NCI-H510A treated with DMSO at 0.1 percent for 48 hours (cell line): Measurements from ENCODE around the gene CCDC158.
"Not testable (repeated sequence)": the region's sequence is repeated elsewhere in the genome, so short reads cannot be mapped to it uniquely, and the experiment has no call there.

Experiments
- DNase-seq: peaks from one replicate; lab custom pipeline; 2025; lab: John Stamatoyannopoulos, UW

CCDC158 gene

DNA sequence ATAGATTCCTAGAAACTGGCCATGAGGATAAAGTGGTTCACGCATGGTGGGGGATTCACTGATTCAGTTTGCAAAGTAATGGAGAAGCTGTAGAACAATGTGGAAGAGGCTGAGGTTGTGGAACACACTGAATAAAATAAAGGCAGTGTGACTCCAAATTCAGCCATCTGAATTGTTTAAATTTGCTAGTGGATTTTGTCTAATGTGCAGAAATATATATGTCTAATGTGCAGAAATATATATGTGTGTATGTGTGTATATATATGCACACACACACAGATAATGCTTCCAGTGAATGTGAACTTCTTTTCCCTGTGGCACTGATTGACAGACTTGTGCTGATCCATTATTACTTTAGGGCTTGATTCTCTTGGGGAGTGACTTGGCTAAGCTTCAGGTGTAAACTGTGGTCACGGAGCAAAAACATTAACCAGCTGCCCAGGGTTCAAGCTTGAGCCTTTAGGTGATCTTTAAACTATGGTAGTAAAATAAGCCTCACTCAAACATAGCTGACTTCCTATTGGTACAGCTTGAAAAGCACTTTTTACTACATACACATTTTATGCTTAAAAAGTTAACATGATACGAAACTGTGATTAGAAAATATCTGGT is 110.9 kb downstream of the CCDC158 start:
- no peak for DNase-seq

DNA sequence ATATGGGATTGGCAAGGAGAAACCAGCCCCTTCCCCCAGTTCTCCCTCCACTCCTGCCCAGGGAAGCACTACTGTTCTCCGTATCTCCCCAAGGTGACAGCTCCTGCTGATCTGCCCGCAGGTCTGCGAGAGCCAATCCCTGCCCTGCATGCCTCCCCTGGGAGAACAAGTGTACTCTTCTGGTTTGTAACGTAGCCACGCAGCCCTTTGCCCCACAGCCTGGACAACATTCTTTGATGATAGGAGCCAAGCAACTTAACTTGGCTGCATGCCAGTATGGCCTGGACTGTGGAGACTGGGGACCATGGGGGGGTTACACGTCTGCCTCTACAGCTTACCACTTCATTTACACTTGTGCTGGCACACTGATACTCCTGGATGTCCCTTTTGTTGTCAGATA is 112.4 kb downstream of the CCDC158 start:
- peak; percentile 10 for DNase-seq

DNA sequence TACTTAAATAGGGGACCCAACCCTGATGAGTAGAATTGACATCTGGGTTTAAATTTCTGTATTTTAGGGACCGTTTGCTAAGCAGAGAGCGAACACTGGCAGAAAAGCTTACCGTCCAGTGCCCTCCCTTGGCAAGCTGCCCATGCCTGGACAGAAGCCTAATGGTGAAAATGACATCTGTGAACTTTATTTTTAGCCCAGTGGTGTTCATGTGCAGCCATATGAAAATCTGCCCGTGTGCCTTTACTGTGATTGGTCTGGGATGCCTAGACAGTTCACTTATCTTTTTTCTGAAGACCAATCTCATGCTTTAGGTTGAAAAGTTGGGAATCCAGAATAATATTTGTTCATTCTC is 113.3 kb downstream of the CCDC158 start:
- no peak for DNase-seq

DNA sequence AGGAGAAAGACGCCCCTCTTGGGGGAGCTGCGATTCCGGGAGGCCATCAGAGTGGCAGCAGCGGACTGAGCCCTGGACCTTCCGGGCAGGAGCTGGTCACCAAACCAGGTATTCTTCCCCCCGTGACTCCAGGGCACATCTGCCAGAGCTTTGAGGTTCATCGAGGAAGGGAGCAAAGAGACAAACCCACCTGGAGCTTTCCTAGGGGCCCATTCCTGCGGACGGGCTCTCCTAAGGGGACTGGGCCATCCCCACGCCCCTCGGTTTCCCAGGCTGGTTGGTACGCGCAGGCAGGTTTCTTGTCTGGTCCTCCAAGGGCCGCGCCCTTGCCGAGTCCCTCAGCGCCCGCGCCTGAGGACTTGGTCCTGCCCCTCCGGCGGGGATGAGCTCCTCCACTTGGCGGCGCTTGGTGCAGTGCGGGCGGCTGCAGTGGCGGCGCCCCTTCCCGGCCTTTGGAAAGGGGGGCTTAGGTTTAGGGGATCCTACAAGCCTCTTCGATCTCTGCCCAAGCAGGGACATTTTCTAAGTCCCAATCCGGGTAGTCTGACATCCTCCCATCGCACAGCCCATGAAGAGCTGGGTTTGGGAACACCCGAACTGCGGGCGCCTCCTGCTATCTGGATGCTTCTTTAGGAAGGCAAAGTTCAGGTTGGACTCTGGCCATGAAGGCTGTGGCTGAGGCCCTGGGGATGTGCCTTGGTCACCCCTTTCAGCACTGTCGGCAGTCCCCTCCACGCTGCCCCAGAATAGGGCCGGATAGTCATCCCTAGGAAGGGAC is 113.9 kb downstream of the CCDC158 start:
- peak; percentile 31 for DNase-seq

DNA sequence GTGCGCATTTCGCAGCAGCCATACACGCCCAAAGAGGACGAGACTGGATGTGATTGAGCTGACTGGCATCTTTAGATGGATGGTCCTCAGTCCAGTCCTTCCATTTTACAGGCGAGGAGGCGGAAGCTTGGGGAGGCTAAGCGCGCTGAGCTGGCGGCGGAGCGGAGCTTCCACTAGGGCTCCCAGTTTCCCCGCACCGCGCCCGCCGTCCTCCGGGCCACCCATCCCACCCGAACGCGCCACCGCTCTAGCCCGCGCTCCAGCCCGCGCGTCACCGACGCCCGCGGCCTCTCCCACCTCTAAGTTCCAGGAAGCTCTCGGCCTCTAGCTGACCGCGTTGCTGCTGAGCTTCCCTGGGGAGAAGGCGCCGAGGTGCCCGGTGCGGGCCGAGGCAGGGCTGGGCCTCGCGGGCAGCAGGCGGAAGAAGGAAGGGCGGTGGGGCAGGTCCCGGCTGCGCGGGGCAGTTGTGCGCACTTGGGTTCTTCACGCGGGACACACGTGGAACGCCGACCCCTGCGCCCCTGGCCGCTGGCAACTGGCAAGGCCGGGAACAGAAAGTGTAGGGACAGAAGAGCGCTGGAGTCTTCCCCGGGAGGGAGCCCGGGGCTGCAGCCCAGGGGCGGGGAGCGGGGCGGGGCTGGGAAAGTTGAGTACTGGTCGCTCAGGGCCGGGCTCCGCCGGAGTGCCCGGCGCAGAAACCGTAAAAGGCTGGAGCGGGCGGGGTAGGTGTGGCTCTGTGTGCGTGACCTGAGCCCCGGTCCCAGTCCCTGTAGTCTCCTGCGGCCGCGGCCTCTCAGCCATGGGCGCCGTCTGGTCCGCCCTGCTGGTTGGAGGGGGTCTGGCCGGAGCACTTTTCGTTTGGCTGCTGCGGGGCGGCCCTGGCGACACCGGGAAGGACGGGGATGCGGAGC is 114.7 kb downstream of the CCDC158 start, which contains the start of gene STBD1:
STBD1 (plus strand) TSS at position 763 of the 911 bp plus-strand sequence; CDS start at position 800, 37 bp downstream.
- peak; percentile 80 for DNase-seq

DNA sequence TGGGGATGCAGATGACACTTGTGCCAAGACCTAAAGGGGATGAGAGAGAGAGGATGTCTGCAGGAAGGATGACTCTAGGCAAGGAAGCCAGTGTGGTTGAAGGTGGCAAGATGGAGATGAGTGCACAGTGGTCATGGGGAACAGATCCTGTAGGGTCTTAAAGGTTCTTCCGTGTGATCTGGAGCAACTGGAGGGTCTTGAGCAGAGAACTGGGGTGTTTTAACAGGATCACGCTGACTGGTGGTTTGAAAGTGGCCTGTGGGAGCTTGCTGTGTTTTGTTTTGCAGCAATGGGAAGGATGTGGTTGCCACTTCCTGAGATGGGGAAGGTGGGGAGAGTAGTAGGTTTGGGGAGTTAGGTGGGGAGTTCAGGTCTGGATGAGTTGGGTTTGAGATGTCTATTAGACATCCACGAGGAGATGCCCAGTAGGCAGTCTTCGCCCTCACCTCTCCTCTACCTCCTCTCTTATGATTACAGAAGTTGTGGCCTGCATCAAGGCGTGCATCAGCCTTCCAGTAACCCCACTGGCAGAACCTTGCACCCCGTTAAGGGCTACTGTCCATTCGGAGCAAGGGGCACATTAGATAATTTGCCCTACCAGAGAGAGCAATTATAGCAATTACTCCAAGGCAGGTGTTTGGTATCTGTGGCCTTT is 115.8 kb downstream of the CCDC158 start:
- DNase-seq: no peak

DNA sequence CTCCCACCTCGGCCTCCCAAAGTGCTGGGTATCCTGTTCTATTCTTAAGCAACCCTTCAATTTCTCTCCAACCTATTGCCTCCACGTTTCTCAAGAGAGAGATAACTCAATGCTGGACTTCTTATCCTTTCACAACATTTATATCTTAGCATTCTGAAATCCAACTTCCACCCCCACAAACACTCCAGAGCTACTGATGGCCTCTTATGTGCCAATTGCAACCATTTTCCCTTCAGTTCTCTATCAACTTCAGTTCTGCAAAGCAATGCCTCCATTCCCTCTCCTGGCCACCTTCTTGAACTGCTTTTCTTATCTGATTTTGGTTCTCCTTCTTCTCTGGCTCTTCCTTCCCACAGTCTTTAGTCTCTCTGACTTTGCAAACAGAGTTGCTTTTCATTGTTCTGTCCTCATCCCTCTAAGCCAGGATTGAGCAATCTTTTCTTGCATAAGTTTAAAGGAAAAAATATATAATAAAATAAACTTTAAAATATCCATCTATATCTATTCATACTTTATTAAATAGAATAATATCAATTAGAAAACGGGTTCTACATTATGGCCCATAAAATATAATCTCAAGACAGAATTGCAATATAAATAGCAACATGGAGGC is 118.0 kb downstream of the CCDC158 start:
- no peak for DNase-seq

DNA sequence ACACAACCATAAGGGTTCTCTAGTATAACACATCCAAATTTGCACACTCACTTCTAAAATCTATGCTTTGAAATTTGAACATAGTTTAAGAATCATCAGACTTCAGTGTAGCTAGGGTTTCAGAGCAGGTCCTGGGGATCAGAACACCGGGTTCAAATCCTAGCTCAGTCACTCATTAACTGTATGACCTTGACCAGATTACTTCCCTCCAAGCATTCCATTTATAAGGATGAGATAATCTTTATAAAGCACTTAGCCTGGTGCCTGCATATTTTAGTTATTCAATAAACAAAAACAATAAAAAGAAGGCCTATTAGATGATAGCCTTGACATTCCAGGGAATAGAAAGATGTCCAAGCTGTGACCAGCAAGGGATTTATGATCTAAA is 119.2 kb downstream of the CCDC158 start:
- DNase-seq: no peak

DNA sequence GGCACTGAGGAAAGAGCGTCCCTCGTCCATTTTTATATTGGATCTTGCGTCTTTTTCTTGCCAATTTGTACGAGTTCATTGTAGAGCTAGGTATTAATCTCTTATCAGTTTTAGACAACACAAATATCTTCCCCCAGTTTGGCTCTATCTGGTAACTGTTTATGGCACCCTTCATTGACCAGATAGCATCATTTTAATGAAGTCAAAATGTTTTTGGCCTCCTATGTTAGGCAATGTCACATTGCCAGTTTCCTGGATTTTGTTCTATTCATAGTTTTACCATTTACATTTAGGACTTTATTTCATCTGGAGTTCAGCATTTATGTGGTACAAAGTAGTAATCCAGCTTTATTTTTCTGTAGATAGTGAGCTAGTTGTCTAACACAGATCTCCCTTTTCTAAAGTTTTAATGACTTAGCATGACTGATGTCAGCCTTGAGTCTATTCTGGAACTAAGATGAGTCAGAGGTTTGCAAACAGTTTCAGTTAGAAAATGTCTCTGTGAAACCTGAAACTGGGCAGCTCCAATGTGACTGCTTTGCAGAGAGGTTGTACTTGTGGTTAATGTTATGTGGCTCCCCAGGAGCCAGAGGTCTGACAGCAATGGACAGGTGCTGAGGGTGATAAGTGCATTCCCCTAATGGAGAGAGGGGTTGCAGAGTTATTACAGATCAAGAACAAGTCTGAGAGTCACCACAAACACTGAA is 119.7 kb downstream of the CCDC158 start:
- DNase-seq: peak; percentile 84

DNA sequence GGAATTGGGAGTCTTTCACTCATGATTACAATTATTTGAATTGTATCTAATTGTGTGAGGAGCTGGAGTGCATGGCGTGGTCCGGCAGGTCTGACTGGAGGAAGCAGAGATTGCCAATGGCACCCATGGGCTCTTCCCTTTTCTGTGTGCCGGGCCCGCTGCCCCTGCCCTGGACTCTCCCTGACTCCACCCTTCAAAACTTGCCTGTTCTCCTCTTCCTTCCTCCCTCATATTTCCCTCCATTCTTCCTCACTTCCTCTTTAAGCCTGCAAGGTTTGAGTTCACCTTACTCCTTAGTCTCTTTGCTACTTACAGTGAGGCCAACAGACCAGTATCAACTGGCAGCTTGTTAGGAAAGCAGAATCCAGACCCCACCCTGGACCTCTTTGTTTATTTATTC is 120.9 kb downstream of the CCDC158 start:
- no peak for DNase-seq

DNA sequence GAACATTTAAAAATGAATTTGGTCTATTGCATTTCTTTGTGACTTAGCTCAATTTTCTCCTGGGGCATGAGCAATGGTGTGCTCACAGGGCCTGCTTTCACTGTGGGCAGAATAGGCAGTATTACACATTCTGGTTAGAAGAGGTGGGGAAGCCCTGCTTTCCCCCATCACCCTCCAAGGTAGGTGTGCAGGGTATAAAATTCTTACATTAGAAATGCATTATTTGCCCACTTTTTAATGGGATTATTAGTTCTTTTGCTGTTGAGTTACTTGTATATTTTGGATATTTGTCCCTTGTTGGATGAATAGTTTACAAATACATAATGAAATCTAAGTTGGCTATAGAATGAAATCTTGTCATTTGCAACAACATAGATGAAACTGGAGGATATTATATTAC is 122.7 kb downstream of the CCDC158 start:
- DNase-seq: no peak

DNA sequence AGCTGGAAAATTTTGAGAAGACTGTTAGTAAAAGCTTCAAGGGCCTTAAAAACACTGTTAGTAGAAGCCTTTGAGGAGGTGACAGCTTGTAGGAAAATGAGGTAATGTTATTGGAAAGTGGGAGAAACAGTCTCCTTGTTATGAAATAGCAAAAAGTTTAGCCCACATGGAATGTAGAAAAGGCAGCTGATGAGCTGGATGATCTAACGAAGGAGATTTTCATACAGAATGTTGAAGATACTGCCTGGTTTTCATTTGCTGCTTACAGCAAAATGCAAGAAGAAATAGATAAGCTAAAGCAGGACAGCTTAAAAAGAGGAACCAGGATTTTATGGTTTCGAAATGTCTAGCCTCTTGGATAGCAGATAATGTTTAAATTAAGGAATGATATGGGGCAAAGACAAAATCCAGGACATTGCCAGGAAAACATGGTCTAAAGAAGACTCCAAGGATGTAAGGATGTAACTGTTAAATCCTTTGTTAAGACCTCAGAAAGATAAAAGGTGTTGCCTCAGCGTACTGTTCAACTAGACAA is 124.6 kb downstream of the CCDC158 start:
- DNase-seq: no peak

DNA sequence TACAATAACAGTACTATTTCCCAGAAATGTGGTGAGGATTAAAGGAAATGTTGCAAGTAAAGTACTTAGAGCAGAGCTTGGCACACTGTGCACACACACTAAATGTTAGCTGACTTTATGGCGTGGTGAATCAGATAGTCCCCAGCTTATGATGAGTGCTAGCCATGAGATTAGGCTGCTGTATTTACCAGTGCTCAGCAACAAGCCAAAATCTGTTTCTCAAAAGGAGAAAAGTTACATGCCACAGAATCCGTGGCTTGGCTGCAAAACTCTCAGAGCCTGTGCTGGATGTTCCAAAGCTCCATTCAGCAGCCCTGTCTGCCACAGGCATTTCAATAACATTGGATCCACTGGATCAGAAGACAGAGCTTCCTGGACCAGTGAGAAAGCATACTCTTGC is 127.2 kb downstream of the CCDC158 start:
- DNase-seq: no peak

DNA sequence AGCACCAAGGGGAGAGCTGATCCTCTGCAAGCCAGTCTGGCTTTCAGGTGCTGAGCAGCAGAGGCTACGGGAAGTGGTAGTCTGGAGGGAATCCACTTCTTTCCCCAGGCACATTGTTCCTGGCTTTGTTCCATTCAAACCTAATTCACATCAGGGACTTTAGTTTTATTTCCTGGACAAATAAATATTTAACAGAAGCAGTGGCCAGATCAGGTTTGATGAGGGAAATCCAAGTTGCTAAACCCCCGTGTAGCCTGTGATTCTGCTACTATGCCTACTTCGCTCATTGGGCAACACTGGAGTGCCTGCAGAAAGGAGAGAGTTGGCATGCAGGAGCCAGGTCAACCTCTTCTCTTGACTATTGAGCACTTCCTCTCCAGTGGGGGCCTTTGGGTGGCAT is 128.2 kb downstream of the CCDC158 start:
- no peak for DNase-seq

DNA sequence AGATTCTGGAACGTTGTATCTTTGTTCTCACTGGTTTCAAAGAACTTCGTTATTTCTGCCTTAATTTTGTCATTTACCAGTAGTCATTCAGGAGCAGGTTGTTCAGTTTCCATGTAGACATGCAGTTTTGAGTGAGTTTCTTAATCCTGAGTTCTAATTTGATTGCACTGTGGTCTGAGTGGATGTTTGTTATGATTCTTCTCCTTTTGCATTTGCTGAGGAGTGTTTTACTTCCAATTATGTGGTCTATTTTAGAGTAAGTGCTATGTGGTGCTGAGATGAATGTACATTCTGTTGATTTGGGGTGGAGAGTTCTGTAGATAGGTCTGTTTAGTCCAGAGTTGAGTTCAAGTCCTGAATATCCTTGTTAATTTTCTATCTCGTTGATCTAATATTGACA is 133.1 kb downstream of the CCDC158 start:
- not testable (repeated sequence) for DNase-seq

DNA sequence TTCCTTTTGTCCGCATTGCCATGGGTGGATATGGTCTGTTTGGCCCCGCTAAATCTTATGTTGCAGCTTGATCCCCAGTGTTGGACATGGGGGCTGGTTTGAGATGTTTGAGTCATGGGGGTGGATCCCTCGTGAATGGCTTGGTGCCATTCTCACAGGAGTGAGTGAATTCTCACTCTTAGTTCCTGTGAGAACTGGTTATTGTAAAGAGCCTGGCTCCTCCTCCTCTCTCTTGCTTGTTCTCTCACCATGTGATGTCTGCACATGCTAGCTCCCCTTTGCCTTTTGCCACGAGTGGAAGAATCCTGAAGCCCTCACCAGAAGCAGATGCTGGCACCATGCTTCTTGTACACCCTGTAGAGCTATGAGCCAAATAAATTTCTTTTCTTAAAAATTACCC is 137.0 kb downstream of the CCDC158 start:
- no peak for DNase-seq

DNA sequence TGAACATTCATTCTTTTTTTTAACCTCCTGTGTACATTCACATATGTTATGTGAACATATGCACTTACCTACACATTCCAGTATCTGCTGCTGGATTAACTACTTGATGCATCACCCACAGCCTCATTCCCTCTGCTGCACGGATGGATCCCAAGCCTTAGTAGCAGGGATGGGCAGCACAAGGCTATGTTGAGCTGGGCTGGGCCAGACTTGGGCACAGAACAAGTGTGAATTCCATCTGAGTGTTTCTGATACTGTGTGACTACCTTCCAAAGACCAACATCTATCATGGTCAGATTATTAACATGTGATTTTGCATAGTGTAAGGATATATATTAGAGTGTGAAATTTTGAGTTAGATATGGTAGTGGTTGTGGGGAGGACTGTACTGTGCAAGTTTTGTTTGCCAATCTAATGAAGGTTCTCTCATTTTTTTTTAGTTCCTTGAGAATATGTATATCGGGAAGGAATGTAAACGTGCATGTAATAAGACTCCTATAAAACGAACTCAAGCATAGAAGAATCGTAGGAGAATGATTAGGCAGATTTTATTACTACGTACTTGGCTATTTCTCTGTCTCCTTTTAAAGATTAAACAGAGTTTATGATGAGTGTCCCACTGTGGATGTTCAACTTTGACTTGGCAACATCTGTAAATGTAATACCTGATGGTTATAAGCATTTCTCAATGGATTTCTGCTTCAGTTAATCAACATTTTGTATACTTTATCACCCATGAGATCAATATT is 137.8 kb downstream of the CCDC158 start:
- DNase-seq: no peak

DNA sequence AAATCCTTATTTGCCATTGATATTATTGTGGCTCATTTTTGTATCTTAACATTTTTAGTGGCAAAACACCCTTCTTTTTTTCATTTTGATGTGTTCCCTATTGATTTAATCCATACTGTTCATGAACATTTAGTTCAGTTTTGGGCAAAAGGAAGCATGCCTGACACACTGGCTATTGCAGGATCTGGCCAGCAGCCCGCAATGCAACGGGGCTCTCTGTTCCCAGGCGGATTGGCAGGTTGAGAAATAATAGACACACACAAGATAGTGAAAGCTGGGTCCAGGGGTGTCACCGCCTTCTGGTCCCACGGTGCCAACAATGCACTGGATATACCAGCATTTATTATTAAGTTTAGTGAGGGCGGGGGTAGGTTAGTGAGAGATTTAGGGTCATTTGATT is 139.3 kb downstream of the CCDC158 start:
- not testable (repeated sequence) for DNase-seq

DNA sequence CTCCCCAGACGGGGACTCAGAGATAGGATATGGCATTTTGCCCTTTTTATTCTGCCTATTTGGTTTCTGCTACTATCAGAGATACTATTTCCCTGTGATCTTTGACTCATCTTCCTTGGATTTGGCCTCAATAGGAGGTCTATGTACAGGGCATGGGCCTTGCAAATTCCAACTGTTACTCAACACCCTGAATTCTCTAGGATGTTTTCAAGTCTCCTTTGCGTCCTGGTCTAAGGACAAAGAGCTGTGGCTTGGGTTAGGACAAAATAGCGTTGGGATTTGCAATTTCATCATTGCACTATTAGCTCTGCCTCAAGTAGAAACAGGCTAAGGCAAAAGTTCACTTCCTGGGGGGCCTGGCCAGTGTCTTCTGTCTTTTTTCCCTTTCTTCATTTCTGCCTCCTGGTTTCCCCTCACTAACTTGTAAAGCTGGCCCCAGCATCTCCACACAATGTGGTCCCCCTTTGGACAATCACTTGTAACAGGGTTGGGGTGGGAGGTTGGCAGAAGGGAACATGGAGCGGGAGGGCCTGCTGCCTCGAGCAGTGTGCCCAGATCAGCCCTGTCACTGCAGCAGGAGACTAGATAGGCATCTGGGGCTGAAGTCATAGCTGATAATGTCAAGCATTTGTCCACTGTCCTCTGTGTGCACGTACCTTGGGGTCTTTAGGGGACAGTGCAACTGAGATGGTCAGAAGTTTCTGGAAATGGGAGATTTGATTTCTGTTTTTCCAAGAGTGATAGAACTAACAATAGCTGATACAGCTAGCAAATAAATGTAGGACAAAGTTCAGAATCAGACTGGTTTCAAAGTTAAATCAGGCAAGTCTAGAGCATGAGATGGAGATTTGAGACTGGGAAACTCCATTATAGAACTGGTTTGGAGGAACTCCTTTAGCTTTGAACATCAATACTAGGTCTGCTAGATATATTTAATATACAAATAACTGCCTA is 140.2 kb downstream of the CCDC158 start:
- no peak for DNase-seq
